Neural progenitor cell (in vitro differentiated cells): ENCODE measurements around the gene SPATA16. TPM values are rescaled to one million over a fixed set of nuclear protein-coding genes. Genes with fewer than 3 reads are reported as not detected.

Experiments
- DNase-seq: peaks from one replicate; pipeline ENCODE4 v3.0.0-alpha.2; 2016; ENCODE audit warnings: low spot score
- H2AFZ ChIP-seq: fragments of 200-600 bp; sonication (generic); replicated peaks from 2 replicates; pipeline ENCODE4 v1.6.1; 2016; ENCODE audit warnings: antibody characterized with exemption
- H3F3A ChIP-seq: fragments of 200-600 bp; sonication (generic); 2 replicates; pipeline ENCODE4 v1.6.1; 2016; ENCODE audit warnings: antibody characterized with exemption, low read depth
- H3K27ac ChIP-seq: fragments of 200-600 bp; sonication (generic); 2 replicates; pipeline ENCODE4 v1.5.1; 2016; ENCODE audit warnings: mild to moderate bottlenecking
- H3K27me3 ChIP-seq: fragments of 200-600 bp; sonication (generic); 2 replicates; pipeline ENCODE4 v1.6.1; 2016; ENCODE audit warnings: mild to moderate bottlenecking, moderate library complexity
- H3K36me3 ChIP-seq: fragments of 200-600 bp; sonication (generic); 2 replicates; pipeline ENCODE4 v1.5.1; 2016
- H3K4me1 ChIP-seq: fragments of 200-600 bp; sonication (generic); 2 replicates; pipeline ENCODE4 v1.6.1; 2016; ENCODE audit warnings: mixed run types
- H3K4me2 ChIP-seq: fragments of 200-600 bp; sonication (generic); 2 replicates; pipeline ENCODE4 v1.6.1; 2016
- H3K4me3 ChIP-seq: fragments of 200-600 bp; sonication (generic); 2 replicates; pipeline ENCODE4 v1.5.1; 2016
- H3K79me2 ChIP-seq: fragments of 200-600 bp; sonication (generic); 2 replicates; pipeline ENCODE4 v1.6.1; 2016; ENCODE audit warnings: low read depth
- H3K9ac ChIP-seq: fragments of 200-600 bp; sonication (generic); 2 replicates; pipeline ENCODE4 v1.6.1; 2016
- H3K9me3 ChIP-seq: fragments of 200-600 bp; sonication (generic); 2 replicates; pipeline ENCODE4 v1.5.1; 2016; ENCODE audit warnings: low read depth
- H4K20me1 ChIP-seq: fragments of 200-600 bp; sonication (generic); 2 replicates; pipeline ENCODE4 v1.6.1; 2016; ENCODE audit warnings: low read depth
- H3K27ac Mint-ChIP-seq: 3 replicates; pipeline ENCODE4 v1.8.0; 2021; ENCODE audit warnings: mixed read lengths
- H3K27me3 Mint-ChIP-seq: 2 replicates; pipeline ENCODE4 v1.8.0; 2022; ENCODE audit warnings: low read depth, mild to moderate bottlenecking, inconsistent platforms, moderate library complexity, mixed read lengths; ENCODE audit not compliant: insufficient read depth
- H3K36me3 Mint-ChIP-seq: 3 replicates; pipeline ENCODE4 v1.8.0; 2021; ENCODE audit warnings: mixed read lengths
- H3K4me1 Mint-ChIP-seq: 3 replicates; pipeline ENCODE4 v1.8.0; 2021; ENCODE audit warnings: mixed read lengths
- H3K4me3 Mint-ChIP-seq: 3 replicates; pipeline ENCODE4 v1.8.0; 2021; ENCODE audit warnings: mild to moderate bottlenecking, moderate library complexity, mixed read lengths
- H3K9me3 Mint-ChIP-seq: 3 replicates; pipeline ENCODE4 v1.8.0; 2020; ENCODE audit warnings: mixed read lengths
- EZH2 ChIP-seq: fragments of 200-600 bp; sonication (generic); IDR thresholded peaks from 2 replicates; pipeline ENCODE4 v1.6.1; 2017; ENCODE audit warnings: antibody characterized with exemption, mild to moderate bottlenecking, moderate library complexity
- EZH2phosphoT487 ChIP-seq: fragments of 200-600 bp; sonication (generic); IDR thresholded peaks from 2 replicates; pipeline ENCODE4 v1.6.1; 2017; ENCODE audit warnings: antibody characterized with exemption
- total RNA-seq: library from RNA; depleted of rRNA; stranded (reverse); fragments of >200 nt; gene quantifications from 2 replicates; pipeline ENCODE4 v1.2.3, GENCODE V29; 2015; ENCODE audit warnings: low replicate concordance
- TF ChIP-seq, protein P1 (sequence below): fragments of 200-600 bp; sonication (generic); IDR thresholded peaks from 2 replicates; pipeline ENCODE4 v1.5.1; 2017; ENCODE audit warnings: antibody characterized with exemption, mild to moderate bottlenecking

SPATA16 gene
- total RNA-seq, 1 donor from 2014 or later, result not detected

DNA sequence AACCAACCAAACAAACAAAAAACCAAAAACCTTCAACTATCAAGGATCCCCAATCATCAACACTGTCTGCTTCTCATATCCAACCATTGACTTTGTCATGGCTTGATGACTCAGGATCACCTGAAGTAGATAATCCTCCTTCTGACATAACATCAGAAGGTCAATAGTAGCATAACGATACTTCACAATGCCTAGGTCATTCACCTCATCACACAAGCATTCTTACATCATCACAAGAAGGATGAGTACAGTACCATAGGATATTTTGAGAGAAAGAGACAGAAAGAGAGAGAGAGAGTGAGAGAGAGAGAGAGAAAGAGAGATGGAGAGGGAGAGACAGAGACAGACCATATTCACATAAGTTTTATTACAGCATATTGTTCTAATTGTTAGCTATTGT lies 42.1 kb downstream of the SPATA16 start:
- peaks cover under 1% of the 10 kb centered on the region for H3K36me3 Mint-ChIP-seq
- peaks cover 2% of the 10 kb centered on the region for H3K4me1 Mint-ChIP-seq
- TF ChIP-seq, protein P1, sequence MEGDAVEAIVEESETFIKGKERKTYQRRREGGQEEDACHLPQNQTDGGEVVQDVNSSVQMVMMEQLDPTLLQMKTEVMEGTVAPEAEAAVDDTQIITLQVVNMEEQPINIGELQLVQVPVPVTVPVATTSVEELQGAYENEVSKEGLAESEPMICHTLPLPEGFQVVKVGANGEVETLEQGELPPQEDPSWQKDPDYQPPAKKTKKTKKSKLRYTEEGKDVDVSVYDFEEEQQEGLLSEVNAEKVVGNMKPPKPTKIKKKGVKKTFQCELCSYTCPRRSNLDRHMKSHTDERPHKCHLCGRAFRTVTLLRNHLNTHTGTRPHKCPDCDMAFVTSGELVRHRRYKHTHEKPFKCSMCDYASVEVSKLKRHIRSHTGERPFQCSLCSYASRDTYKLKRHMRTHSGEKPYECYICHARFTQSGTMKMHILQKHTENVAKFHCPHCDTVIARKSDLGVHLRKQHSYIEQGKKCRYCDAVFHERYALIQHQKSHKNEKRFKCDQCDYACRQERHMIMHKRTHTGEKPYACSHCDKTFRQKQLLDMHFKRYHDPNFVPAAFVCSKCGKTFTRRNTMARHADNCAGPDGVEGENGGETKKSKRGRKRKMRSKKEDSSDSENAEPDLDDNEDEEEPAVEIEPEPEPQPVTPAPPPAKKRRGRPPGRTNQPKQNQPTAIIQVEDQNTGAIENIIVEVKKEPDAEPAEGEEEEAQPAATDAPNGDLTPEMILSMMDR, result no peak
- no peak for TF ChIP-seq EZH2phosphoT487
- TF ChIP-seq EZH2, result no peak
- H3K4me3 ChIP-seq, result no peak overlapping the region
- no peaks in the 10 kb centered on the region for H3K27me3 Mint-ChIP-seq
- no peaks in the 10 kb centered on the region for H3K27me3 ChIP-seq
- peaks cover 4% of the 10 kb centered on the region for H3K9me3 Mint-ChIP-seq
- no peak overlapping the region for H2AFZ ChIP-seq
- no peak overlapping the region for H3K27ac Mint-ChIP-seq
- H3K27ac ChIP-seq, result no peak overlapping the region
- H3K9me3 ChIP-seq, result no peaks in the 10 kb centered on the region
- no peak overlapping the region for H3K4me3 Mint-ChIP-seq
- H4K20me1 ChIP-seq, result no peaks in the 10 kb centered on the region
- no peak overlapping the region for H3K4me2 ChIP-seq
- H3K79me2 ChIP-seq, result no peaks in the 10 kb centered on the region
- no peak overlapping the region for H3K9ac ChIP-seq
- no peaks in the 10 kb centered on the region for H3F3A ChIP-seq
- no peak for DNase-seq
- H3K4me1 ChIP-seq, result no peaks in the 10 kb centered on the region
- H3K36me3 ChIP-seq, result no peaks in the 10 kb centered on the region

GRCh38 chr3:173096994-173097785 lies 43.8 kb downstream of the SPATA16 start:
- Mint-ChIP-seq H3K9me3 (no peaks in the 10 kb centered on the region), H3K27me3 (no peaks in the 10 kb centered on the region), H3K4me3 (no peak overlapping the region), H3K36me3 (no peaks in the 10 kb centered on the region), H3K4me1 (peaks cover 2% of the 10 kb centered on the region), H3K27ac (no peak overlapping the region)
- H3K79me2 ChIP-seq, result no peaks in the 10 kb centered on the region
- TF ChIP-seq, protein P1, result no peak
- TF ChIP-seq EZH2 (no peak), EZH2phosphoT487 (no peak)
- H3K27me3 ChIP-seq, result no peaks in the 10 kb centered on the region
- no peaks in the 10 kb centered on the region for H3F3A ChIP-seq
- no peaks in the 10 kb centered on the region for H4K20me1 ChIP-seq
- H3K4me1 ChIP-seq, result no peaks in the 10 kb centered on the region
- H3K36me3 ChIP-seq, result no peaks in the 10 kb centered on the region
- no peak overlapping the region for H3K4me2 ChIP-seq
- H3K27ac ChIP-seq, result no peak overlapping the region
- no peak overlapping the region for H3K9ac ChIP-seq
- DNase-seq, result no peak
- no peak overlapping the region for H3K4me3 ChIP-seq
- no peaks in the 10 kb centered on the region for H3K9me3 ChIP-seq
- no peak overlapping the region for H2AFZ ChIP-seq

- no peak overlapping the region for H3K9ac ChIP-seq
- H2AFZ ChIP-seq, result no peak overlapping the region
- H3K27ac Mint-ChIP-seq, result no peak overlapping the region
- H3K4me3 Mint-ChIP-seq, result no peak overlapping the region
- peaks cover 2% of the 10 kb centered on the region for H3K4me1 Mint-ChIP-seq
- no peaks in the 10 kb centered on the region for H4K20me1 ChIP-seq
- H3K79me2 ChIP-seq, result no peaks in the 10 kb centered on the region
- no peaks in the 10 kb centered on the region for H3K36me3 Mint-ChIP-seq
- no peaks in the 10 kb centered on the region for H3F3A ChIP-seq
- H3K4me1 ChIP-seq, result no peaks in the 10 kb centered on the region
- H3K4me3 ChIP-seq, result no peak overlapping the region
- no peaks in the 10 kb centered on the region for H3K27me3 Mint-ChIP-seq
- no peaks in the 10 kb centered on the region for H3K27me3 ChIP-seq
- H3K4me2 ChIP-seq, result no peak overlapping the region
- no peak overlapping the region for H3K27ac ChIP-seq
- TF ChIP-seq, protein P1, result no peak
- TF ChIP-seq EZH2, result no peak
- TF ChIP-seq EZH2phosphoT487, result no peak
- H3K9me3 Mint-ChIP-seq, result no peaks in the 10 kb centered on the region
- H3K9me3 ChIP-seq, result no peaks in the 10 kb centered on the region
- H3K36me3 ChIP-seq, result no peaks in the 10 kb centered on the region
- no peak for DNase-seq
Observed at GRCh38 chr3:173096140-173096539, 44.9 kb downstream of the SPATA16 start.
